Spinal cord (tissue), 10 donors: ENCODE measurements around the gene PPP2R5E. TPM values are rescaled to one million over a fixed set of nuclear protein-coding genes. Genes with fewer than 3 reads are reported as not detected.

Experiments used
- DNase-seq, 6 donors: peaks; one replicate each; pipeline versions ENCODE4 v3.0.0 to v3.0.0-alpha.2; 2013 to 2015; ENCODE audit warnings: low spot score in 6 of 6, low read depth in 4 of 6
- H3K27ac ChIP-seq: one replicate; pipeline ENCODE4 v1.5.1; 2013; ENCODE audit warnings: low read depth, low read length, control low read depth
- H3K27me3 ChIP-seq: one replicate; pipeline ENCODE4 v1.6.1; 2013; ENCODE audit warnings: low read length; ENCODE audit not compliant: control insufficient read depth, insufficient read depth
- H3K36me3 ChIP-seq: one replicate; pipeline ENCODE4 v1.6.1; 2013; ENCODE audit warnings: low read length; ENCODE audit not compliant: control insufficient read depth, insufficient read depth
- H3K4me1 ChIP-seq: one replicate; pipeline ENCODE4 v1.6.1; 2013; ENCODE audit warnings: low read length; ENCODE audit not compliant: control insufficient read depth, insufficient read depth
- H3K4me3 ChIP-seq: one replicate; pipeline ENCODE4 v1.5.1; 2013; ENCODE audit warnings: low read depth, low read length, control low read depth
- H3K9me3 ChIP-seq: one replicate; pipeline ENCODE4 v1.6.1; 2013; ENCODE audit warnings: low read length; ENCODE audit not compliant: control insufficient read depth, insufficient read depth
- WGBS: methylation state at CpG from one replicate; pipeline ENCODE4 v1.1.5; 2013; ENCODE audit warnings: missing lambda C conversion rate; ENCODE audit not compliant: insufficient coverage; 5-methylcytosine and 5-hydroxymethylcytosine counted together
- polyA plus RNA-seq, 2 donors: library from polyadenylated mRNA; unstranded; fragments of 120-200 nt; gene quantifications; one replicate each; pipeline ENCODE4 v1.2.1, GENCODE V29; 2013; ENCODE audit not compliant: insufficient read length in 2 of 2
- total RNA-seq, 2 donors: library from RNA; depleted of rRNA in 1 of 2; stranded (reverse); fragments of 120-200 nt in 1 of 2; fragments of >200 nt in 1 of 2; gene quantifications; one replicate each; pipeline versions ENCODE4 v1.2.3 to v1.2.4, GENCODE V29; 2013 to 2014
- donor health status: healthy.

Gene PPP2R5E
- total and polyA plus RNA-seq, 4 donors: 22.0 to 47.5 (median 37.6) TPM

- no peak for DNase-seq
- Histone ChIP-seq H3K27me3 (no peaks in the 10 kb centered on the region), H3K9me3 (no peaks in the 10 kb centered on the region), H3K4me3 (no peak overlapping the region), H3K36me3 (no peaks in the 10 kb centered on the region), H3K27ac (no peak overlapping the region), H3K4me1 (no peaks in the 10 kb centered on the region)
- 70% methylated on average over 1 of the region's 2 CpGs for WGBS
Measured at GRCh38 chr14:63478010-63478409, 65.2 kb downstream of the PPP2R5E start.

- no CpG with 5 or more reads among the region's 1 CpG for WGBS
- Histone ChIP-seq H3K36me3 (no peaks in the 10 kb centered on the region), H3K27ac (no peak overlapping the region), H3K4me1 (no peaks in the 10 kb centered on the region), H3K4me3 (no peak overlapping the region), H3K9me3 (no peaks in the 10 kb centered on the region), H3K27me3 (no peaks in the 10 kb centered on the region)
- DNase-seq: no peak
Measured at GRCh38 chr14:63477556-63477955, 65.6 kb downstream of the PPP2R5E start.

- Histone ChIP-seq H3K4me3 (no peak overlapping the region), H3K27me3 (no peaks in the 10 kb centered on the region), H3K9me3 (no peaks in the 10 kb centered on the region), H3K27ac (no peak overlapping the region), H3K36me3 (no peaks in the 10 kb centered on the region), H3K4me1 (no peaks in the 10 kb centered on the region)
- no peak for DNase-seq
Measured at GRCh38 chr14:63475761-63476160, 67.4 kb downstream of the PPP2R5E start.

GRCh38 chr14:63474844-63475243 is 68.3 kb downstream of the PPP2R5E start:
- WGBS: 93% methylated on average over 3 of the region's 3 CpGs
- Histone ChIP-seq H3K27me3 (no peaks in the 10 kb centered on the region), H3K4me1 (no peaks in the 10 kb centered on the region), H3K36me3 (no peaks in the 10 kb centered on the region), H3K9me3 (no peaks in the 10 kb centered on the region), H3K4me3 (no peak overlapping the region), H3K27ac (no peak overlapping the region)
- DNase-seq: no peak

GRCh38 chr14:63474111-63474510 is 69.1 kb downstream of the PPP2R5E start:
- H3K27me3 ChIP-seq: no peaks in the 10 kb centered on the region
- H3K36me3 ChIP-seq: no peaks in the 10 kb centered on the region
- no peak overlapping the region for H3K4me3 ChIP-seq
- H3K4me1 ChIP-seq: no peaks in the 10 kb centered on the region
- H3K9me3 ChIP-seq: no peaks in the 10 kb centered on the region
- no peak for DNase-seq
- WGBS: 86% methylated on average over 3 of the region's 3 CpGs
- no peak overlapping the region for H3K27ac ChIP-seq

GRCh38 chr14:63472986-63473788 is 70.0 kb downstream of the PPP2R5E start:
- 68% methylated on average over 3 of the region's 7 CpGs for whole genome bisulfite sequencing
- Histone ChIP-seq H3K4me3 (no peak overlapping the region), H3K36me3 (no peaks in the 10 kb centered on the region), H3K4me1 (no peaks in the 10 kb centered on the region), H3K27me3 (no peaks in the 10 kb centered on the region), H3K9me3 (no peaks in the 10 kb centered on the region), H3K27ac (no peak overlapping the region)
- no peak for DNase-seq

- H3K4me1 ChIP-seq: no peaks in the 10 kb centered on the region
Measured at GRCh38 chr14:63470962-63471793, 72.0 kb downstream of the PPP2R5E start.

GRCh38 chr14:63468294-63468693 is 74.9 kb downstream of the PPP2R5E start:
- no peaks in the 10 kb centered on the region for H3K27me3 ChIP-seq
- H3K36me3 ChIP-seq: no peaks in the 10 kb centered on the region
- no peaks in the 10 kb centered on the region for H3K9me3 ChIP-seq
- no peak for DNase-seq
- no peak overlapping the region for H3K4me3 ChIP-seq
- no peaks in the 10 kb centered on the region for H3K4me1 ChIP-seq
- H3K27ac ChIP-seq: no peak overlapping the region
- 63% methylated on average over 1 of the region's 1 CpG for WGBS

More at GRCh38 chr14:63470962-63471793, 72.0 kb downstream of the PPP2R5E start:
- no CpG with 5 or more reads among the region's 3 CpGs for WGBS
- Histone ChIP-seq H3K27ac (no peak overlapping the region), H3K9me3 (no peaks in the 10 kb centered on the region), H3K36me3 (no peaks in the 10 kb centered on the region), H3K27me3 (no peaks in the 10 kb centered on the region), H3K4me3 (no peak overlapping the region)
- DNase-seq: no peak

- 80% methylated on average over 1 of the region's 4 CpGs for WGBS
- no peaks in the 10 kb centered on the region for H3K4me1 ChIP-seq
Measured at GRCh38 chr14:63467440-63468072, 75.6 kb downstream of the PPP2R5E start.

More at GRCh38 chr14:63467440-63468072, 75.6 kb downstream of the PPP2R5E start:
- peak in 1 of 6 donors; percentile 33 for DNase-seq
- no peaks in the 10 kb centered on the region for H3K9me3 ChIP-seq
- H3K36me3 ChIP-seq: no peaks in the 10 kb centered on the region
- H3K27me3 ChIP-seq: no peaks in the 10 kb centered on the region
- no peak overlapping the region for H3K27ac ChIP-seq
- H3K4me3 ChIP-seq: no peak overlapping the region
